Measurements from ENCODE around the gene ZNF213.

The ZNF213 gene

DNA sequence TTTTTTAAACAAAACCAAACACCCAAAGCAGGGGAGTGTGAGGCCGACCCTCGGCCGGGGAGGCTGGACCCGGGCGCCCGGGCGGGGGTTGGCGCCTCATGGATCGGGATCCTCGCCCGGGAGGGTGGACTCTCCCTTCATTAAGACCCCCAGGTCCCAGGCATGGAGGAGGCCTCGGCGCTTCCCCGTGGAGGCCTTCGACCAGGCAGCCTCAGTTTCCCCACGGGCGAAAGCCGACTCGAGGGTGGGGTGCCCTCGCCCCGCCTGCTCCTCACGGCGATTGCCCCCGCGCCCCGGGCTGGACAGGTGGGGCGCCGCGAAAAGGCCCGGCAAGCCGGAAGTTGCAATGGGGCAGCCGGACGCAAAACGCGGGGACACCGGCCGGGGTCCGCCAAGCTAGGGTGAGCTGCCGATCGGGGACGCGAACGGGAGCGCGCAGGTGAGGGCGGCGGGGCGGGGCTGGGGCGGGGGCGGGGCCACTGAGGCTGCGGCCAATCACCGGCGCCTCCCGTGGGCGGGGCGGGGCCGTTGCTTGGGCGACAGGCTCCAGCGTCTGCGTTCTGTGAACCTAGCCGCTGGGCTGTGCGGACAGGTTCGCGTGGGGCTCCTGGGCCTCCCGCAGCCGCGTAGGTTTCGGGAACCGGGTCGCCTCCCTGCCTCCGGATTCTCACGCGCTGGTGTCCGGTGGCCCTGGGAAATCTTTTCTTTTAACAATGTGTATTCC is 28.5 kb upstream of the ZNF213 start (continued):
- TF ChIP-seq ZNF776 (tag by site-specific recombination; IDR thresholded peaks at IDR 0.05; ENCODE audit: borderline replicate concordance) (no peak), OSR2 (tag by site-specific recombination; IDR thresholded peaks at IDR 0.05) (no peak), ZNF184 (tag by site-specific recombination; IDR thresholded peaks at IDR 0.05) (0 out of 2 replicates have a peak, but pooled peaks have one; percentile 15), ZNF610 (tag by site-specific recombination; IDR thresholded peaks at IDR 0.05; ENCODE audit: borderline replicate concordance) (peak; percentile 62), SCRT2 (tag by site-specific recombination; IDR thresholded peaks at IDR 0.05) (no peak), ZNF146 (tag by site-specific recombination; IDR thresholded peaks at IDR 0.05) (no peak), ZSCAN16 (tag by site-specific recombination; IDR thresholded peaks at IDR 0.05) (no peak; the same call in 1 of the 2 replicates), ZFP37 (tag by site-specific recombination; IDR thresholded peaks at IDR 0.05) (peak; percentile 80), ZSCAN23 (tag by site-specific recombination; IDR thresholded peaks at IDR 0.05) (0 out of 2 replicates have a peak, but pooled peaks have one; percentile 35), SP7 (tag by site-specific recombination; IDR thresholded peaks at IDR 0.05) (peak; percentile 67; the same call in 1 of the 2 replicates), ZNF211 (tag by site-specific recombination; IDR thresholded peaks at IDR 0.05; ENCODE audit: low read depth) (no peak), ZNF664 (tag by site-specific recombination; IDR thresholded peaks at IDR 0.05) (no peak), ZNF292 (tag by site-specific recombination; IDR thresholded peaks at IDR 0.05; ENCODE audit: borderline replicate concordance, low read depth) (no peak), SETDB1 (IDR thresholded peaks at IDR 0.05; ENCODE audit: insufficient read length, low read length) (no peak), ZNF239 (tag by site-specific recombination; IDR thresholded peaks at IDR 0.05) (no peak), HOXA7 (CRISPR knock-in tag; IDR thresholded peaks at IDR 0.05; ENCODE audit: borderline replicate concordance) (no peak), ZNF792 (tag by site-specific recombination; IDR thresholded peaks at IDR 0.05) (0 out of 2 replicates have a peak, but pooled peaks have one; percentile 18), ZBTB1 (tag by site-specific recombination; IDR thresholded peaks at IDR 0.05) (peak; percentile 69; the same call in 1 of the 2 replicates), ZNF571 (tag by site-specific recombination; IDR thresholded peaks at IDR 0.05) (no peak), ZNF544 (tag by site-specific recombination; IDR thresholded peaks at IDR 0.05) (no peak), ZNF24 (tag by site-specific recombination; IDR thresholded peaks at IDR 0.05) (peak; percentile 45; the same call in 1 of the 2 replicates)
- TF ChIP-seq, protein P1, sequence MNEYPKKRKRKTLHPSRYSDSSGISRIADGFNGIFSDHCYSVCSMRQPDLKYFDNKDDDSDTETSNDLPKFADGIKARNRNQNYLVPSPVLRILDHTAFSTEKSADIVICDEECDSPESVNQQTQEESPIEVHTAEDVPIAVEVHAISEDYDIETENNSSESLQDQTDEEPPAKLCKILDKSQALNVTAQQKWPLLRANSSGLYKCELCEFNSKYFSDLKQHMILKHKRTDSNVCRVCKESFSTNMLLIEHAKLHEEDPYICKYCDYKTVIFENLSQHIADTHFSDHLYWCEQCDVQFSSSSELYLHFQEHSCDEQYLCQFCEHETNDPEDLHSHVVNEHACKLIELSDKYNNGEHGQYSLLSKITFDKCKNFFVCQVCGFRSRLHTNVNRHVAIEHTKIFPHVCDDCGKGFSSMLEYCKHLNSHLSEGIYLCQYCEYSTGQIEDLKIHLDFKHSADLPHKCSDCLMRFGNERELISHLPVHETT (tag by site-specific recombination; IDR thresholded peaks at IDR 0.05) = peak; percentile 26; the same call in 1 of the 2 replicates
- TF ChIP-seq, protein P2, sequence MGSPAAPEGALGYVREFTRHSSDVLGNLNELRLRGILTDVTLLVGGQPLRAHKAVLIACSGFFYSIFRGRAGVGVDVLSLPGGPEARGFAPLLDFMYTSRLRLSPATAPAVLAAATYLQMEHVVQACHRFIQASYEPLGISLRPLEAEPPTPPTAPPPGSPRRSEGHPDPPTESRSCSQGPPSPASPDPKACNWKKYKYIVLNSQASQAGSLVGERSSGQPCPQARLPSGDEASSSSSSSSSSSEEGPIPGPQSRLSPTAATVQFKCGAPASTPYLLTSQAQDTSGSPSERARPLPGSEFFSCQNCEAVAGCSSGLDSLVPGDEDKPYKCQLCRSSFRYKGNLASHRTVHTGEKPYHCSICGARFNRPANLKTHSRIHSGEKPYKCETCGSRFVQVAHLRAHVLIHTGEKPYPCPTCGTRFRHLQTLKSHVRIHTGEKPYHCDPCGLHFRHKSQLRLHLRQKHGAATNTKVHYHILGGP (tag by site-specific recombination; IDR thresholded peaks at IDR 0.05) = no peak

DNA sequence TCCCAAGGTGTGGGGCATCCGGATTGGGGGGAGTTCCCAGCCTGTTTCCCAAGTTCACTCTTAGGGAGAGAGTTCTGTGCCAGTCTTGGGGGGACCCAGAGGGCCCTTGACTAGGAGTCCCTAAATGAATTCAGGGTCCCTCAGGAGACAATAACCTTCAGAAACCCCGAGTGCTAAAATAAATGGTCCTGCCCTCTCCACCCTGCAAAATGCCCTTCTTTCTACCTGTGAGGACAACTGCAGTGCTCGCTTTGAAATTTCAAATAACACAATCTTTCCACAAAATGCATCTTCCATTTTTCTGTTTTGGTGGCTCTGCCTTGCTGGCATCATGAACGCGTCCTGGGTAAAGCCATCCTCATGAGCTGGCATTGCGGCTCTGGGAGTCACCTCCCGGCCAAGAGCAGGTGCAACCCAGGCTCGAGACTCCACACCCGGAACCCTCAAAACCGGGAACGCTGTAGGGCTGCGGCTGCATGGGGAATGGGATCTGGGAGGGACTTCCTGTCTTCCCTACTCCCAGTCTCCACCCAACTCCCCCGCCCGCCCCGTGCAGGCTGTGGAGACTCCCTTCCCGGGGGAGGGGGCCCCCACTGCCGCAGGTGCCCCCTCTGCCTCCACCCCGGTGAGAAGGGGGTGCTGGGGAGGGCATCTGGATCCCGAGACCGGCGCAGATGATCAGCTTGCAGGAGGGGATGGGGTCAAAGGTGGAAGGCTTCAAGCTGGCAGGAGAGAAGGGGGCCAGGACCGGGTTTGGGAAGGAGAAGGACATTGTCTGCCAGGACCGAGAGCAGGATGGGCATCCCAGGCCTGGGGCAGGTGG is 22.6 kb upstream of the ZNF213 start, which contains the start of gene ZNF205:
Gene ZNF205, plus strand, starts transcription at position 529 of the 823 bp plus-strand sequence. CDS start 845 bp downstream, outside the sequence.
- Histone ChIP-seq H3K4me1 (ENCODE audit: control insufficient read depth, insufficient read depth, low read length) (peaks cover 4% of the 10 kb centered on the region), H3K27ac (ENCODE audit: extremely low read depth, low read depth, low read length) (peak within 1 kb of the TSS; percentile 81; the same call in 1 of the 2 replicates), H3K36me3 (ENCODE audit: control insufficient read depth in 2 of 2, insufficient read depth in 1 of 2, low read length in 2 of 2) (peaks cover 0 to 32% of the 10 kb centered on the region in 2 experiments; a peak in 2 of 3 replicates), H3K9me3 (ENCODE audit: control insufficient read depth, insufficient read depth, low read depth, low read length) (no peaks in the 10 kb centered on the region), H3K4me3 (ENCODE audit: low read depth, low read length) (peak within 1 kb of the TSS; percentile 74)
- POLR2A ChIA-PET = interaction anchor here (0.5 to 3.8 kb wide), 5 partner anchors 17 to 388 kb away, joined by 3 to 14 read pairs (median 3); partner anchors contain the start of gene ZNF213
- CTCF ChIA-PET = interaction anchor here (0.7 to 1.7 kb wide), 6 partner anchors 17 to 54 kb away, joined by 3 to 5 read pairs (median 4); no protein-coding TSS in a partner anchor
- TF ChIP-seq ZNF169 (tag by site-specific recombination; IDR thresholded peaks at IDR 0.05) = no peak
- no peak for TF ChIP-seq ZNF791 (tag by site-specific recombination; IDR thresholded peaks at IDR 0.05)
- TF ChIP-seq, protein P3, sequence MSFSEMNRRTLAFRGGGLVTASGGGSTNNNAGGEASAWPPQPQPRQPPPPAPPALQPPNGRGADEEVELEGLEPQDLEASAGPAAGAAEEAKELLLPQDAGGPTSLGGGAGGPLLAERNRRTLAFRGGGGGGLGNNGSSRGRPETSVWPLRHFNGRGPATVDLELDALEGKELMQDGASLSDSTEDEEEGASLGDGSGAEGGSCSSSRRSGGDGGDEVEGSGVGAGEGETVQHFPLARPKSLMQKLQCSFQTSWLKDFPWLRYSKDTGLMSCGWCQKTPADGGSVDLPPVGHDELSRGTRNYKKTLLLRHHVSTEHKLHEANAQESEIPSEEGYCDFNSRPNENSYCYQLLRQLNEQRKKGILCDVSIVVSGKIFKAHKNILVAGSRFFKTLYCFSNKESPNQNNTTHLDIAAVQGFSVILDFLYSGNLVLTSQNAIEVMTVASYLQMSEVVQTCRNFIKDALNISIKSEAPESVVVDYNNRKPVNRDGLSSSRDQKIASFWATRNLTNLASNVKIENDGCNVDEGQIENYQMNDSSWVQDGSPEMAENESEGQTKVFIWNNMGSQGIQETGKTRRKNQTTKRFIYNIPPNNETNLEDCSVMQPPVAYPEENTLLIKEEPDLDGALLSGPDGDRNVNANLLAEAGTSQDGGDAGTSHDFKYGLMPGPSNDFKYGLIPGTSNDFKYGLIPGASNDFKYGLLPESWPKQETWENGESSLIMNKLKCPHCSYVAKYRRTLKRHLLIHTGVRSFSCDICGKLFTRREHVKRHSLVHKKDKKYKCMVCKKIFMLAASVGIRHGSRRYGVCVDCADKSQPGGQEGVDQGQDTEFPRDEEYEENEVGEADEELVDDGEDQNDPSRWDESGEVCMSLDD (tag by site-specific recombination; IDR thresholded peaks at IDR 0.05) = peak; percentile 46; the same call in 1 of the 2 replicates
- no peak for TF ChIP-seq ZFP3 (tag by site-specific recombination; IDR thresholded peaks at IDR 0.05; ENCODE audit: low read depth)
- TF ChIP-seq, protein P4, sequence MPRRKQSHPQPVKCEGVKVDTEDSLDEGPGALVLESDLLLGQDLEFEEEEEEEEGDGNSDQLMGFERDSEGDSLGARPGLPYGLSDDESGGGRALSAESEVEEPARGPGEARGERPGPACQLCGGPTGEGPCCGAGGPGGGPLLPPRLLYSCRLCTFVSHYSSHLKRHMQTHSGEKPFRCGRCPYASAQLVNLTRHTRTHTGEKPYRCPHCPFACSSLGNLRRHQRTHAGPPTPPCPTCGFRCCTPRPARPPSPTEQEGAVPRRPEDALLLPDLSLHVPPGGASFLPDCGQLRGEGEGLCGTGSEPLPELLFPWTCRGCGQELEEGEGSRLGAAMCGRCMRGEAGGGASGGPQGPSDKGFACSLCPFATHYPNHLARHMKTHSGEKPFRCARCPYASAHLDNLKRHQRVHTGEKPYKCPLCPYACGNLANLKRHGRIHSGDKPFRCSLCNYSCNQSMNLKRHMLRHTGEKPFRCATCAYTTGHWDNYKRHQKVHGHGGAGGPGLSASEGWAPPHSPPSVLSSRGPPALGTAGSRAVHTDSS (tag by site-specific recombination; IDR thresholded peaks at IDR 0.05) = peak; percentile 31; the same call in 1 of the 2 replicates
- peak; percentile 62 for TF ChIP-seq KLF1 (tag by site-specific recombination; IDR thresholded peaks at IDR 0.05)

Measured in HEK293 (cell line).